Measurements from ENCODE around the gene MYOT. TPM values are rescaled to one million over a fixed set of nuclear protein-coding genes. Genes with fewer than 3 reads are reported as not detected.
A peak's percentile ranks its signal among the peaks of the same experiment; 100 is the strongest.

Gene MYOT
- total RNA-seq, 2 experiments from 2014 or later, result not detected

DNA sequence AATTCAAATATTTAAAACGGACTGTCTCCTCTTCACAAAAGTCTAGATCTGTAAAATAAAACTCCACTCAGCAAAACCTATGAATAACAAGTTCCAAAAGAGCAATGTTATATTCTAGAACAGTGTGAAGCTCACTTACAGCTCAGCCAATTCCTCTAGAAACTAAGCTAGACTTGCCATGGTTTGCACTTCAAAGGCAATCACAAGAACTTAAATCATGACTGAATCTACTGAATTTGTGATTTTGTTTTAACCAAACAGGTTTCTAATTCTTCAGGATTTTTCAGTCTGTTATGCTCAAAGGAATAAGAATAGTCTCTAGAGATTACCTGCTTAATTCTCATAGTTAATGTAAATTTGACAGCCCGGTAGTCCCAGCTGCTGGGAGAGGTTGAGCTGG is 20.2 kb downstream of the MYOT start:
- peaks cover 3% of the 10 kb centered on the region for H3K36me3 Mint-ChIP-seq (ENCODE audit: low read depth)
- H3K27me3 Mint-ChIP-seq (ENCODE audit: low read depth), result no peaks in the 10 kb centered on the region
- DNase-seq, result no peak
- POLR2A ChIA-PET, result interaction anchor here (0.6 to 1.5 kb wide), 3 partner anchors 11 to 1676 kb away, joined by 3 to 5 read pairs (median 4); partner anchors contain the start of gene CDC23
- H3K9me3 Mint-ChIP-seq (ENCODE audit: insufficient read depth), result no peaks in the 10 kb centered on the region
- H3K4me1 Mint-ChIP-seq (ENCODE audit: low read depth), result peaks cover 21% of the 10 kb centered on the region
- H3K4me3 Mint-ChIP-seq, result peak overlapping the region; percentile 25
- ATAC-seq, result no peak
- CTCF ChIA-PET, result interaction anchor here (1.9 to 5.7 kb wide), 4 partner anchors 10 to 227 kb away, joined by 8 to 37 read pairs (median 11); no protein-coding TSS in a partner anchor
- H3K27ac Mint-ChIP-seq, result no peak overlapping the region

DNA sequence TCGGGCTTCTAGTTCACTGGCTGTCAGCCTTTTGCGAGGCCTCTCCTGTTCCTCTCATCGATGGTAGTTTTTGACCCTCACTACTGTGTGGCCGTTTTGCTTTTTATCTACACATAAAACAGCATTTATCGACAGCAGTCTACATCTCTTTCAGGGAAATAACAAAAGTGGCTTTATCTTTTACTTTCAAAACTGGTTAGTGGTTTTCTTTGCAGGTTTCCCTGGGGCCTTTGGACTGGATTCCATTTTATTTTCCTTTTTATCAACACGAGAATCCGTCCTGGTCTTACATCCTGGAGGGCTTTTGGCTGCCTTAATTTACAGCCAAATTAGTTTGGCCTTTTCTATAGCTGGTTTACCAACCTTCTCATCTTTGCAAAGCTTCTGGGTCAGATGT is 20.8 kb downstream of the MYOT start:
- ChIA-PET POLR2A (interaction anchor here (1.0 to 1.5 kb wide), 4 partner anchors 50 to 325 kb away, joined by 3 to 12 read pairs (median 4); partner anchors contain the start of genes CDC23 and HNRNPA0), CTCF (interaction anchor here (0.6 to 5.7 kb wide), 14 partner anchors 8 to 464 kb away, joined by 3 to 37 read pairs (median 5); partner anchors contain the start of gene KDM3B)
- H3K27me3 Mint-ChIP-seq (ENCODE audit: low read depth), result peaks cover 2% of the 10 kb centered on the region
- H3K4me1 Mint-ChIP-seq (ENCODE audit: low read depth), result peaks cover 21% of the 10 kb centered on the region
- H3K36me3 Mint-ChIP-seq (ENCODE audit: low read depth), result peaks cover 3% of the 10 kb centered on the region
- H3K27ac Mint-ChIP-seq, result peak overlapping the region; percentile 85
- no peak for DNase-seq
- no peaks in the 10 kb centered on the region for H3K9me3 Mint-ChIP-seq (ENCODE audit: insufficient read depth)
- H3K4me3 Mint-ChIP-seq, result peak overlapping the region; percentile 73
- no peak for ATAC-seq

DNA sequence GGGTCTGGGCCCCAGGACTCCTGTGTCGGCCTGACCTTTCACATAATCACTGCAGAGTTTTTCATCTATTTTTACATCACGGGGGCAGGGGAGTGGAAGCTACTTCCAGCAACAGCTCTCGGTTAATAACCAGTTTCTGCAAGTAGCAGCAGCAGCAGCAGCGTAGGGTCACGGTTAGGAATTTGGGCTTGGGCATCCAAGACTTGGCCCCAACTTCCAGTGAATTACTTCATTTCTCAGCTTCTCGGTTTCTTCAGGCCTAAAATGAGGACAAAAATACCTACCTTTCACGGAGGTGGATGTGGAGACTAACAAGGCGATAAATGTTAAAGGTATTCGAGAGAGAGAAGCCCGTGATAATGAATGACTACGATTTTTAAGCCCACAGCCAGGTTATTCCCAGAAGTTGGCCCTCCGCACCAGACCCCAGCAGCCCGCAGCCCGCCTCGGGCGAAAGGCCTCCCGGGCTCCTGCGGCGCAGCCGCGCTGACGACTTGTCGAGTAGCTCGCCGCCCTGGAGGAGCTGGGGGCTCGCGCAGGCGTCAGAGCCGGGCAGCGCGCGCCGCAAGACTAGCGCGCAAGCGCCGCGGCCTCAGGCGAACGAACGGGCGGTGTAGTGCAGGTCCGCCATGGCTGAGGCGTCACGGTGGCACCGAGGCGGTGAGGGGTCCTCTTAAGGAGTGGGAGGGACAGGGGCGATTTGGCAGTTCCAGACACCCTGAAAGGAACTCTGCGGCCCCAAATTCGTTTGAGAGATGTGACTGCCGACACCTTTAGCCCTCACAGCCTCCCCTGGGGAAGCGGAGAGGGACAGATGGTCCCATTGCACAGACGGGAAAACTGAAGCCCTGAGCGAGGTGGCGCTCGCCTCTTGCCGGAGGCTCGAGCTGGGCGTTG is 21.5 kb downstream of the MYOT start, which contains the start of gene PKD2L2:
Gene PKD2L2, plus strand, starts transcription at position 595 of the 897 bp plus-strand sequence. Its CDS starts 35 bp downstream, at position 630.
- Mint-ChIP-seq H3K4me3 (peak within 1 kb of the TSS; percentile 73), H3K36me3 (ENCODE audit: low read depth) (peaks cover 3% of the 10 kb centered on the region), H3K27me3 (ENCODE audit: low read depth) (peaks cover 5% of the 10 kb centered on the region), H3K4me1 (ENCODE audit: low read depth) (peaks cover 21% of the 10 kb centered on the region), H3K9me3 (ENCODE audit: insufficient read depth) (no peaks in the 10 kb centered on the region), H3K27ac (peak within 1 kb of the TSS; percentile 85)
- POLR2A ChIA-PET, result interaction anchor here (0.5 to 1.5 kb wide), 9 partner anchors 9 to 325 kb away, joined by 3 to 12 read pairs (median 3); partner anchors contain the start of genes CDC23, HNRNPA0, KIF20A and MYOT
- CTCF ChIA-PET, result interaction anchor here (0.6 to 5.7 kb wide), 16 partner anchors 9 to 464 kb away, joined by 3 to 37 read pairs (median 5); partner anchors contain the start of gene KDM3B
- ATAC-seq, result peak; percentile 100
- peak; percentile 86 for DNase-seq

DNA sequence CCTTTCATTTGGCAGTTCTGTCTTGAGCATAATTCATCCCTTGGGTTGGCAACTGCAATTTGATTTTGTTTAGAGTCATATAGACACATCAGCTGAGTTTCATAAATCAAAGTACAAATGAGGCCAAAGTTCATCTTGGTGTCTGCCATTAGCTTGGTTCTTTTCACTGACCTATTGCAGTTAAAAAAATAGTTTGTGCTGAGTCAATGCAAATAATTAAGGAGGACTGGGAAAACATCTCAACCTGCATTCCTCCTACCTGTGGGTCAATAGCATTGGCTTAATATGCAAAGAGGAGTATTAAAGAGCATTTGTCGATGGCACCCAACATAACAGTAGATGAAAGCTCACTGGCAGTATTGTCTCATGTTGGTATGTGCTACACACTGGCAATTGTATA is 23.2 kb downstream of the MYOT start:
- no peak overlapping the region for H3K27ac Mint-ChIP-seq

DNA sequence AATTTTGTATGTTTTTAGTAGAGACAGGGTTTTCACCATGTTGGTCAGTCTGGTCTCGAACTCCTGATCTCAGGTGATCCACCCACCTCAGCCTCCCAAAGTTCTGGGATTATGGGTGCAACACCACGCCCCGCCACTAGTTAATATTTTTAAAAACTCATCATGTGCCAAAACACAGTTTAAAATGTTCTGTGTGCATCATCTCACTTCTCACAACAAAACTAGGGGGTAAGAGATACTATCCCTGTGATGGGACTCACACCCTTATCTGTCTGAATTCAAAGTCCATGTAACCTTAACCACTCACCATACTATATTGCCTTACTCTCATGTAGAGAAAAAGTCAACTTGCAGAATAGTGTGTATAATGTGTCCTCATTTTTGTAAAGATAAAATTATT is 24.2 kb downstream of the MYOT start:
- no peak overlapping the region for H3K27ac Mint-ChIP-seq
- H3K4me3 Mint-ChIP-seq, result no peak overlapping the region
- CTCF ChIA-PET, result interaction anchor here (2.0 kb wide), 1 partner anchor 10 kb away, joined by 7 read pairs; no protein-coding TSS in a partner anchor
- H3K27me3 Mint-ChIP-seq (ENCODE audit: low read depth), result peaks cover 5% of the 10 kb centered on the region
- ATAC-seq (no peak), DNase-seq (no peak)
- POLR2A ChIA-PET, result no interaction called here
- H3K36me3 Mint-ChIP-seq (ENCODE audit: low read depth), result peaks cover 3% of the 10 kb centered on the region
- no peaks in the 10 kb centered on the region for H3K9me3 Mint-ChIP-seq (ENCODE audit: insufficient read depth)
- H3K4me1 Mint-ChIP-seq (ENCODE audit: low read depth), result peaks cover 19% of the 10 kb centered on the region

More for the DNA sequence above, 23.2 kb downstream of the MYOT start:
- Mint-ChIP-seq H3K36me3 (ENCODE audit: low read depth) (peaks cover 3% of the 10 kb centered on the region), H3K4me1 (ENCODE audit: low read depth) (peaks cover 21% of the 10 kb centered on the region), H3K27me3 (ENCODE audit: low read depth) (peaks cover 5% of the 10 kb centered on the region), H3K9me3 (ENCODE audit: insufficient read depth) (no peaks in the 10 kb centered on the region), H3K4me3 (no peak overlapping the region)
- ChIA-PET CTCF (interaction anchor here (1.0 to 5.7 kb wide), 4 partner anchors 11 to 112 kb away, joined by 3 to 37 read pairs (median 6); no protein-coding TSS in a partner anchor), POLR2A (interaction anchor here (0.8 kb wide), 1 partner anchor 137 kb away, joined by 3 read pairs; no protein-coding TSS in a partner anchor)
- DNase-seq (no peak), ATAC-seq (no peak)

DNA sequence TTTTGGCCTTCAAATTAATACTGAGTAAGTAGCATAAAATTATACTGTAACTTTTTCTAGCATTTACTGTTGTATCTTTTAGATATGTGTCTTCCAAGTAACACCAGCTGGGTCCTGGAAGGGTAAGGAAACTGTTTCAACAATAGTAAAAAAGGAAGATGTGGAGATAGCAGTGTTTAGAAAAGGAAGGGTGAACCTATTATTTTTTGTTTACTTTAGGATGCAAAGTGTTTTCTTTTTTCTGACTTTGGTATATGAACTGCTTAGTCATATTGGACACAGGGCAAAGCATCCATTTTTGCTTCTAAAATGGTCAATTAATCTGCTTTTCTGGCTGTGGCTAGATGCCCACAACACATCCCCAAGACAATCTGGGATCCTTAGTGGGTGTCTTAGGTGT is 26.9 kb downstream of the MYOT start:
- peaks cover 5% of the 10 kb centered on the region for H3K27me3 Mint-ChIP-seq (ENCODE audit: low read depth)
- peaks cover 3% of the 10 kb centered on the region for H3K36me3 Mint-ChIP-seq (ENCODE audit: low read depth)
- no peaks in the 10 kb centered on the region for H3K9me3 Mint-ChIP-seq (ENCODE audit: insufficient read depth)
- ATAC-seq (no peak), DNase-seq (no peak)
- CTCF ChIA-PET, result no interaction called here
- peaks cover 3% of the 10 kb centered on the region for H3K4me1 Mint-ChIP-seq (ENCODE audit: low read depth)
- POLR2A ChIA-PET, result no interaction called here
- H3K27ac Mint-ChIP-seq, result no peak overlapping the region
- no peak overlapping the region for H3K4me3 Mint-ChIP-seq

DNA sequence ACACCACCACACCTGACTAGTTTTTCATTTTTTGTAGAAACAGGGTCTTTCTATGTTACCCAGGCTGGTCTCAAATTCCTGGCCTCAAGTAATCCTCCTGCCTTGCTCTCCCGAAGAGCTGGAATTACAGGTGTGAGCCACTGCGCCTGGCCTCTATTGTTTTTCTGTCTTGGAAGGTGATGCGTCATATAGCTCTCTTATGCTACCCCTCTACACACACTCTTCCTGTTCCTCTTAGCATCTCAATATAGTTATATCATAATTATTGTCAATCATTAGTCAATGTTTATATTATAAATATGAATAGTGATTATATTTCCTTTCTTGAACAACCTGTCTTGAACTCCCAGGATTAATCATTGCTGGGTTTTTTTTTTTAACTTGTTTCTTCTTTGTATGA is 28.9 kb downstream of the MYOT start:
- peaks cover 4% of the 10 kb centered on the region for H3K4me1 Mint-ChIP-seq (ENCODE audit: low read depth)
- ATAC-seq (no peak), DNase-seq (no peak)
- no peak overlapping the region for H3K4me3 Mint-ChIP-seq
- POLR2A ChIA-PET, result no interaction called here
- no peak overlapping the region for H3K27ac Mint-ChIP-seq
- CTCF ChIA-PET, result interaction anchor here (1.6 kb wide), 1 partner anchor 117 kb away, joined by 5 read pairs; no protein-coding TSS in a partner anchor
- no peaks in the 10 kb centered on the region for H3K36me3 Mint-ChIP-seq (ENCODE audit: low read depth)
- H3K27me3 Mint-ChIP-seq (ENCODE audit: low read depth), result peaks cover 5% of the 10 kb centered on the region
- H3K9me3 Mint-ChIP-seq (ENCODE audit: insufficient read depth), result no peaks in the 10 kb centered on the region

DNA sequence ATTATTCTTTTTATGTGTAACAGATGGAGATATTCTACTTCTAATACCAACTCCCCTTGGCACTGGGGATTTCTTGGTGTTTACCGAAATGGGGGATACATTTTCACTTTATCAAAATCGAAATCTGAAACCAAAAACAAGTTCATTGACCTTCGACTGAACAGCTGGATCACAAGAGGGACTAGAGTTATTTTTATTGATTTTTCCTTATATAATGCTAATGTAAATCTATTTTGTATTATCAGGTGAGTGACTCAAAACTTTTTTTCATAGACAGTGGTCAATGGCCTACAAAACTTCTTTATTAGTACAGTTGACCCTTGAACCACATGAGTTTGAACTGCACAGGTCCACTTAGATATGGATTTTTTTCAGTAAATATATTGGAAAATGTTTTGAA is 31.8 kb downstream of the MYOT start:
- no peak for ATAC-seq
- POLR2A ChIA-PET, result no interaction called here
- H3K9me3 Mint-ChIP-seq (ENCODE audit: insufficient read depth), result no peaks in the 10 kb centered on the region
- CTCF ChIA-PET, result no interaction called here
- H3K4me1 Mint-ChIP-seq (ENCODE audit: low read depth), result peaks cover 4% of the 10 kb centered on the region
- H3K27me3 Mint-ChIP-seq (ENCODE audit: low read depth), result peaks cover 3% of the 10 kb centered on the region
- no peak for DNase-seq
- no peaks in the 10 kb centered on the region for H3K36me3 Mint-ChIP-seq (ENCODE audit: low read depth)
- H3K27ac Mint-ChIP-seq, result no peak overlapping the region
- H3K4me3 Mint-ChIP-seq, result no peak overlapping the region

DNA sequence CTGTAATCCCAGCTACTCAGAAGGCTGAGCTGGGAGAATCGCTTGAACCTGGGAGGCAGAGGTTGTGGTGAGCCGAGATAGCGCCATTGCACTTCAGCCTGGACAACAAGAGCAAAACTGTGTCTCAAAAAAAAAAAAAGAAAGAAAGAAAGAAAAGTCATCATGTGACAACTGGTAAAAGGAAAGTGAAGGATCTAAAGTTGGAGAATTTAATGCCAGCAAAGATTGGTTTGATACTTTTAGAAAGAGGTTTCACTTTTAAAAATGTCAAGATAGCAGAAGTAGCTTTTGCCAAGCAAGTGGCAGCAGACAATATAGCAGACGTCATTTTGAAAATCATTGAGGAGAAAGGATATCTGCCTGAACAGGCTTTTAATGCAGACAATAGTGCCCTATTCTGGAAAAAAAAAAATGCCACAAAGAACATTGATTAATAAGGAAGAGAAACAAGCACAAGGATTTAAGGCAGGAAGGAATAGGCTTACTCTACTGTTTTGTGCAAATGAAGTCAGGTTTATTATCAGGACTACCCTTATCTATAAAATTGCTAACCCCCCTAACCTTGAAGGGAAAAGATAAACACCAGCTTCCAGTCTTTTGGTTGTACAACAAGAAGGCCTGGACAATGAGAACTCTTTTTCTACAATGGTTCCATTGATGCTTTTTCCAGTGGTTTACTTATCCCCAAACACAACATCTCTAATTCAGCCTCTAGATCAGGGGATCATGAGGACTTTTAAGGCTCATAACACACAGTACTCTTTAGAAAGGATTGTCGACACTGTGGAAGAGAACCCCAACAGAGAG is 33.6 kb downstream of the MYOT start:
- no peak overlapping the region for H3K27ac Mint-ChIP-seq
- no peaks in the 10 kb centered on the region for H3K36me3 Mint-ChIP-seq (ENCODE audit: low read depth)
- DNase-seq (no peak), ATAC-seq (no peak)
- ChIA-PET CTCF (interaction anchor here (1.8 kb wide), 1 partner anchor 11 kb away, joined by 7 read pairs; no protein-coding TSS in a partner anchor), POLR2A (no interaction called here)
- H3K4me1 Mint-ChIP-seq (ENCODE audit: low read depth), result peaks cover 4% of the 10 kb centered on the region
- H3K27me3 Mint-ChIP-seq (ENCODE audit: low read depth), result peaks cover 5% of the 10 kb centered on the region
- no peaks in the 10 kb centered on the region for H3K9me3 Mint-ChIP-seq (ENCODE audit: insufficient read depth)
- no peak overlapping the region for H3K4me3 Mint-ChIP-seq

DNA sequence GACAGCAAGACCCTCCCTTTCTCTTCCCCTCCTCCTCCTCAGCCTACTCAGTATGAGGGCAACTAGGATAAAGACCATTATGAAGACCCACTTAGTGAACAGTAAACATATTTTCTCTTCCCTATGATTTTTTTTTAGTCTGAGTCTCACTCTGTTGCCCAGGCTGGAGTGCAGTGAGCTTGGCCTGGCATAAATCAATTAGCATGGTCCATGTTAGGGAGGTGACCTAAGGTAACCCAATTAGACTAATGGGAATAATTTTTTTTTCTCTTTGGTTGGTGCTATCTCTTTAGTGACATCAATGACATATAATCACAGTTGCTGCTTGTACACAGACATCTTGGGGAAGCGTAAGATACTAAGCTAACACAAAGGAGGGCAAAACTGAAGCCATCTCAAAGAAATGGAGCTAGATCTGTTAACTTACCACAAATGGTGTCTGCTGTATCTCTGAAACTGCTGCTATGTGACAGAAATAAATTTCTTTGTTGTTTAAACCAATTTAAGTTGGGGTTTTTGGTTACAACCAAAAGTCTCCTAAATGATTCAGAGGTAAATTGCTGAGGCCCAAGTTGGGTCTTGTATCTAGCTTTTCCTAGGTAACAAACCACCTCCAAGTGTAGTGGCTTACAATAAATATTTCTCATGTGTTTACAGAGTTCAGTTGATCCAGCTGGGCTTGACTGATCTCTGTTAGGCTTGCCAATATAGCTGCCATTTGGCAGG is 34.9 kb downstream of the MYOT start:
- CTCF ChIA-PET, result interaction anchor here (1.8 to 1.9 kb wide), 2 partner anchors 12 to 123 kb away, joined by 7 read pairs; no protein-coding TSS in a partner anchor
- H3K36me3 Mint-ChIP-seq (ENCODE audit: low read depth), result no peaks in the 10 kb centered on the region
- DNase-seq (no peak), ATAC-seq (no peak)
- H3K27ac Mint-ChIP-seq, result no peak overlapping the region
- peaks cover 4% of the 10 kb centered on the region for H3K4me1 Mint-ChIP-seq (ENCODE audit: low read depth)
- peaks cover 8% of the 10 kb centered on the region for H3K27me3 Mint-ChIP-seq (ENCODE audit: low read depth)
- H3K4me3 Mint-ChIP-seq, result no peak overlapping the region
- H3K9me3 Mint-ChIP-seq (ENCODE audit: insufficient read depth), result no peaks in the 10 kb centered on the region
- POLR2A ChIA-PET, result no interaction called here

DNA sequence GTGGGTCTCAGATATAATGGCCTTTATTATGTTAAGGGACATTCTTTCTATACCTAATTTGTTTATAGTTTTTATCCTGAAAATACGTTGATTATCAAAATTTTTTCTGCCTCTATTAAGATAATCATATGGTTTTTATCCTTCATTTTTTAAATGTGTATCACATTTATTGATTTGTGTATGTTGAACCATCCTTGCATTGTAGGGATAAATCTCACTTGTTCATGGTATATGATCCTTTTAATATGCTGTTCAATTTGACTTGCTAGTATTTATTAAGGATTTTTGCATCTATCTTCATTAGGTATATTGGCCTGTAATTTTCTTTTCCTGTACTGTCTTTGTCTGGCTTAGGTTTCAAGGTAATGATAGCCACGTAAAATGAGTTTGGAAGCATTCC is 47.1 kb downstream of the MYOT start:
- ATAC-seq (no peak), DNase-seq (no peak)
- Mint-ChIP-seq H3K4me1 (ENCODE audit: low read depth) (no peaks in the 10 kb centered on the region), H3K36me3 (ENCODE audit: low read depth) (peaks cover 5% of the 10 kb centered on the region), H3K9me3 (ENCODE audit: insufficient read depth) (peaks cover 12% of the 10 kb centered on the region), H3K27ac (no peak overlapping the region), H3K27me3 (ENCODE audit: low read depth) (peaks cover 8% of the 10 kb centered on the region), H3K4me3 (no peak overlapping the region)
- ChIA-PET POLR2A (no interaction called here), CTCF (no interaction called here)
